ENCODE measurements around the gene CARS2. TPM values are rescaled to one million over a fixed set of nuclear protein-coding genes. Genes with fewer than 3 reads are reported as not detected.

The CARS2 gene
- total and polyA plus RNA-seq, 2 of the 8 experiments (the other 6 are each of a cell fraction or from before 2014, with no cell fraction given) = 47.7 to 55.9 TPM

DNA sequence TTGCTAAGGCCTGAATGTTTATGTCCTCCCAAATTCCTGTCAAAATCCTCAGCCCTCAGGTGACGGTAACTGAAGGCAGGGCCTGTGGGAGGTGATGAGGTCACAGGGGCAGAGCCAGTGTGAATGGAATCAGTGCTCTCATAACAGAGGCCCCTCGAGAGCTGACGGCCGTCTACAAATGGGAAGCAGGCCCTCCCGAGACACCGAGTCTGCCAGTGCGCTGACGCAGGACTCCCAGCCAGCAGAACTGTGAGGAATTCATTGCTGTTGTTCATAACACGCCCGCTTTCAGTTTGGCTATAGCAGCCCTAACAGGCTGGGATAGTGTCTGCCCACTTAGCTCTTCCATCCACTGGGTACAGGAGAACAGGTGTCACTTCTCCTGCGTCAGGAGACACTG lies 41.2 kb downstream of the CARS2 start:
- 95% methylated on average over 11 of the region's 11 CpGs; no CpG with 5 or more reads in 1 of the 2 experiments for WGBS, 2 experiments (ENCODE audit: extremely low coverage in 1 of 2, insufficient coverage in 1 of 2, insufficient read length in 1 of 2, insufficient replicate concordance in 2 of 2, low coverage in 1 of 2, low lambda C conversion rate in 2 of 2, missing lambda C conversion rate in 1 of 2)
- no peak overlapping the region for H3K4me3 ChIP-seq (ENCODE audit: extremely low read depth in 1 of 4, insufficient read depth in 2 of 4, low read depth in 3 of 4, low read length in 4 of 4)
- no peaks in the 10 kb centered on the region for H3K79me1 ChIP-seq (ENCODE audit: low read depth, low read length)
- no peak overlapping the region for H4K91ac ChIP-seq (replicated peaks; ENCODE audit: insufficient read length, low read length)
- H3K18ac ChIP-seq (ENCODE audit: extremely low read depth, low read length) = no peak overlapping the region
- TF ChIP-seq POLR2A (IDR thresholded peaks at IDR 0.05; ENCODE audit: control extremely low read depth in 1 of 2, low read depth in 2 of 2, low read length in 2 of 2) = no peak
- TF ChIP-seq CBX8 (IDR thresholded peaks at IDR 0.05; ENCODE audit: borderline replicate concordance, low read depth, low read length) = no peak
- no peak for TF ChIP-seq SIN3A (conservative IDR thresholded peaks at IDR 0.05 in 1 of 2, IDR thresholded peaks at IDR 0.05 in 1 of 2; ENCODE audit: low read depth in 1 of 2, low read length in 2 of 2)
- no peak for TF ChIP-seq HDAC6 (IDR thresholded peaks at IDR 0.05; ENCODE audit: low read depth, low read length)
- TF ChIP-seq TAF1 (IDR thresholded peaks at IDR 0.05; ENCODE audit: low read depth, low read length) = no peak
- no peak for TF ChIP-seq EGR1 (IDR thresholded peaks at IDR 0.05; ENCODE audit: borderline replicate concordance, low read depth, low read length)
- TF ChIP-seq USF2 (IDR thresholded peaks at IDR 0.05; ENCODE audit: low read length) = no peak
- TF ChIP-seq TEAD4 (IDR thresholded peaks at IDR 0.05; ENCODE audit: low read depth, low read length) = no peak
- no peak overlapping the region for H3K23ac ChIP-seq (ENCODE audit: insufficient read length)
- POLR2A ChIA-PET (ENCODE audit: partially characterized antibody) = interaction anchor here (0.9 kb wide), 1 partner anchor 20 kb away, joined by 3 read pairs; no protein-coding TSS in a partner anchor
- peaks cover 14 to 21% of the 10 kb centered on the region in 2 experiments for H3K9me3 ChIP-seq (ENCODE audit: insufficient read depth in 2 of 2, low read depth in 1 of 2, low read length in 1 of 2)
- no peak overlapping the region for H4K5ac ChIP-seq (ENCODE audit: insufficient read length, low read depth, low read length)
- H3K27ac ChIP-seq (ENCODE audit: low read depth, low read length) = no peak overlapping the region
- peaks cover 0 to 54% (median 28%) of the 10 kb centered on the region in 4 experiments; a peak in 5 of 8 replicates for H3K36me3 ChIP-seq (ENCODE audit: control insufficient read depth in 2 of 4, insufficient read depth in 4 of 4, low read length in 3 of 4)
- no peak overlapping the region for H2AK5ac ChIP-seq (ENCODE audit: low read depth, low read length)
- H2BK12ac ChIP-seq (ENCODE audit: low read depth, low read length) = no peak overlapping the region
- no peak overlapping the region for H3K56ac ChIP-seq (replicated peaks; ENCODE audit: insufficient read length, low read depth, low read length)
- no peak overlapping the region for H2BK20ac ChIP-seq (ENCODE audit: low read length)
- FAIRE-seq = no peak
- H3K14ac ChIP-seq (ENCODE audit: insufficient read length) = no peak overlapping the region
- CTCF ChIA-PET (ENCODE audit: partially characterized antibody) = interaction anchor here (0.6 to 2.9 kb wide), 7 partner anchors 15 to 93 kb away, joined by 3 to 8 read pairs (median 3); no protein-coding TSS in a partner anchor
- H3K4ac ChIP-seq (replicated peaks; ENCODE audit: insufficient read length, low read depth, low read length) = no peak overlapping the region
- H3K23me2 ChIP-seq (ENCODE audit: low read depth, low read length) = no peaks in the 10 kb centered on the region
- H4K20me1 ChIP-seq (replicated peaks in 1 of 2; ENCODE audit: control insufficient read depth in 1 of 2, insufficient read depth in 2 of 2, low read length in 2 of 2) = no peaks in the 10 kb centered on the region
- no peak for DNase-seq (ENCODE audit: low read depth in 1 of 2, low spot score in 2 of 2)
- H2BK5ac ChIP-seq (ENCODE audit: low read depth, low read length) = no peak overlapping the region
- H3K4me1 ChIP-seq (replicated peaks in 1 of 4; ENCODE audit: control insufficient read depth in 3 of 4, insufficient read depth in 4 of 4, low read length in 3 of 4) = no peaks in the 10 kb centered on the region; a peak in 1 of 7 replicates
- no peak overlapping the region for H2BK120ac ChIP-seq (replicated peaks; ENCODE audit: low read depth, low read length)
- no peaks in the 10 kb centered on the region for H3K27me3 ChIP-seq (replicated peaks in 1 of 4; ENCODE audit: control insufficient read depth in 3 of 4, extremely low read depth in 1 of 4, insufficient read depth in 3 of 4, low read length in 3 of 4)
- no peak overlapping the region for H3K4me2 ChIP-seq (ENCODE audit: insufficient read depth in 1 of 2, low read depth in 2 of 2, low read length in 2 of 2)
- H3K9ac ChIP-seq (replicated peaks in 1 of 4; ENCODE audit: extremely low read depth in 1 of 4, low read depth in 3 of 4, low read length in 3 of 4) = no peak overlapping the region; a peak in 1 of 7 replicates
- H2BK15ac ChIP-seq (ENCODE audit: low read length) = no peak overlapping the region
- no peaks in the 10 kb centered on the region for H3K79me2 ChIP-seq (ENCODE audit: control insufficient read depth in 1 of 2, insufficient read depth in 2 of 2, low read length in 2 of 2)
- no peak overlapping the region for H2AFZ ChIP-seq (ENCODE audit: low read length)
- H4K8ac ChIP-seq (ENCODE audit: extremely low read depth, insufficient read depth, low read length) = no peak overlapping the region

Measured in H1 (cell line).